Stimulated activated CD4-positive, alpha-beta T cell treated with anti-CD3 and anti-CD28 coated beads, Interleukin-2, amount 100 ng/mL, for 48 hours (primary cell): ENCODE measurements around the gene PLXNA4.

ENCODE experiments used
- DNase-seq, 2 donors: peaks; one replicate each; pipeline ENCODE4 v3.0.0-alpha.2; 2020

PLXNA4 gene

GRCh38 chr7:132433301-132433700 lies 143.0 kb downstream of the PLXNA4 start:
- no peak for DNase-seq

GRCh38 chr7:132430861-132431822 lies 145.1 kb downstream of the PLXNA4 start:
- no peak for DNase-seq

- DNase-seq, result no peak
Observed at GRCh38 chr7:132430041-132430855, 146.0 kb downstream of the PLXNA4 start.

GRCh38 chr7:132429181-132429580 lies 147.1 kb downstream of the PLXNA4 start:
- DNase-seq, result no peak

GRCh38 chr7:132428247-132428919 lies 147.9 kb downstream of the PLXNA4 start:
- no peak for DNase-seq

GRCh38 chr7:132425942-132426341 lies 150.3 kb downstream of the PLXNA4 start:
- DNase-seq, result no peak

GRCh38 chr7:132424821-132425724 lies 151.2 kb downstream of the PLXNA4 start:
- DNase-seq, result no peak

- DNase-seq, result no peak
Observed at GRCh38 chr7:132424277-132424676, 152.0 kb downstream of the PLXNA4 start.

GRCh38 chr7:132423594-132424200 lies 152.6 kb downstream of the PLXNA4 start:
- no peak for DNase-seq

GRCh38 chr7:132422502-132423111 lies 153.7 kb downstream of the PLXNA4 start:
- no peak for DNase-seq

GRCh38 chr7:132420527-132420926 lies 155.7 kb downstream of the PLXNA4 start:
- no peak for DNase-seq

- DNase-seq, result no peak
Observed at GRCh38 chr7:132419542-132419941, 156.7 kb downstream of the PLXNA4 start.

- DNase-seq, result no peak
Observed at GRCh38 chr7:132418840-132419239, 157.4 kb downstream of the PLXNA4 start.

- DNase-seq, result no peak
Observed at GRCh38 chr7:132417103-132417906, 159.0 kb downstream of the PLXNA4 start.

GRCh38 chr7:132416395-132416794 lies 159.9 kb downstream of the PLXNA4 start:
- DNase-seq, result no peak

GRCh38 chr7:132415259-132415658 lies 161.0 kb downstream of the PLXNA4 start:
- no peak for DNase-seq

- DNase-seq, result no peak
Observed at GRCh38 chr7:132414857-132415256, 161.4 kb downstream of the PLXNA4 start.

GRCh38 chr7:132412435-132412834 lies 163.8 kb downstream of the PLXNA4 start:
- no peak for DNase-seq

- no peak for DNase-seq
Observed at GRCh38 chr7:132410861-132411541, 165.3 kb downstream of the PLXNA4 start.

GRCh38 chr7:132410385-132410784 lies 165.9 kb downstream of the PLXNA4 start:
- no peak for DNase-seq
